22Rv1 (cell line): ENCODE measurements around the gene KIAA1671.
"Not testable (repeated sequence)": the region's sequence is repeated elsewhere in the genome, so short reads cannot be mapped to it uniquely, and the experiment has no call there.

Experiments
- ZFX ChIP-seq: fragments of 450-650 bp; IDR thresholded peaks from 2 replicates; pipeline ENCODE4 v1.6.1; 2017; ENCODE audit warnings: antibody characterized with exemption, borderline replicate concordance
- TF ChIP-seq, protein P1 (sequence below): fragments of 450-650 bp; IDR thresholded peaks from 2 replicates; pipeline ENCODE4 v1.5.1; 2017; ENCODE audit warnings: mild to moderate bottlenecking

GRCh38 chr22:25230760-25231159 lies 278.2 kb downstream of the KIAA1671 start:
- TF ChIP-seq, protein P1, sequence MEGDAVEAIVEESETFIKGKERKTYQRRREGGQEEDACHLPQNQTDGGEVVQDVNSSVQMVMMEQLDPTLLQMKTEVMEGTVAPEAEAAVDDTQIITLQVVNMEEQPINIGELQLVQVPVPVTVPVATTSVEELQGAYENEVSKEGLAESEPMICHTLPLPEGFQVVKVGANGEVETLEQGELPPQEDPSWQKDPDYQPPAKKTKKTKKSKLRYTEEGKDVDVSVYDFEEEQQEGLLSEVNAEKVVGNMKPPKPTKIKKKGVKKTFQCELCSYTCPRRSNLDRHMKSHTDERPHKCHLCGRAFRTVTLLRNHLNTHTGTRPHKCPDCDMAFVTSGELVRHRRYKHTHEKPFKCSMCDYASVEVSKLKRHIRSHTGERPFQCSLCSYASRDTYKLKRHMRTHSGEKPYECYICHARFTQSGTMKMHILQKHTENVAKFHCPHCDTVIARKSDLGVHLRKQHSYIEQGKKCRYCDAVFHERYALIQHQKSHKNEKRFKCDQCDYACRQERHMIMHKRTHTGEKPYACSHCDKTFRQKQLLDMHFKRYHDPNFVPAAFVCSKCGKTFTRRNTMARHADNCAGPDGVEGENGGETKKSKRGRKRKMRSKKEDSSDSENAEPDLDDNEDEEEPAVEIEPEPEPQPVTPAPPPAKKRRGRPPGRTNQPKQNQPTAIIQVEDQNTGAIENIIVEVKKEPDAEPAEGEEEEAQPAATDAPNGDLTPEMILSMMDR: not testable (repeated sequence)
- not testable (repeated sequence) for TF ChIP-seq ZFX
